GM21576 (cell line): ENCODE results near the gene SULT1E1.

Experiments
- ATAC-seq: cut with Tn5 transposase; IDR thresholded peaks from one replicate; pipeline ENCODE4 v1.9.1; 2021; ENCODE audit warnings: mild to moderate bottlenecking, moderate library complexity; ENCODE audit not compliant: unreplicated experiment

The SULT1E1 gene

DNA sequence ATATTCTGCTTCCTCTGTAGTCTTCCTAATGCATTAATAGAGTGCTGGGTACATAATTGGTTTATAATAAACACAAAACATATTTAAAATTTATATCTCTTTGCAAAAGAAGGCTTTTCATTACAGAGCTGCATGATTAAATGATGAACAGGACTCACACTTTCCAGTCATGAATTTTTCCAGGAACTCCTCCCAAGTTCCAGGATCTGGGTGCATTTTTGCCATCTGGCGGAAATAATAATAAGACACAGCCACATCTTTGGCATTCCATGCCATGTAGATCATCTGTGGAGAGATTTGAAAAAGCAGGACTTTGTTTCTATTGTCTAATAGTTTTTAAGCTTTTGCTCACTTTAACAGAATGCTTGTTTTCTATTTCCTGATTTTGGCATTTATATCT, 59.3 kb downstream of the SULT1E1 start:
- no peak for ATAC-seq

DNA sequence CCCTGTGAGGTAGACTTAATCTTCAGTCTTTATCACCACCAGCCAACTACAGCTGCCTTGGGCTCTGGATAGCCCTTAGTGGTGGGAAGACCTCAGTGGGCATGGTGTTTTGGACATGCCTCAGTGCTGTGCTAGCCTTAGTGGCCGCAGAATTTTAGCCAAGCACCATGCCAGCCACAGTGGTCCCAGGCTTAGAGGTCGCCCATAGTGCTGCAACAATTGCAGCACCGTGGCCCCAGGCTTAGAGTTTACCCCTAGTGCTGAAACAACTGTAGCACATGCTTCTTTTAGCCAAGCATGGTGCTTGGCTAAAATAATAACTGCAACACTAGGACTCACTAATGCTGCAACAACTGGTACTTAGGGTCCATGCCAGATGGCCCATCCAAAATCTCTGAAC, 60.6 kb downstream of the SULT1E1 start:
- no peak for ATAC-seq

GRCh38 chr4:69793732-69794131, 66.2 kb downstream of the SULT1E1 start:
- ATAC-seq, result no peak
